ENCODE results near the gene GABRG3. TPM values are rescaled to one million over a fixed set of nuclear protein-coding genes. Genes with fewer than 3 reads are reported as not detected.

GABRG3 gene
- polyA plus RNA-seq, 3 donors = 0.92 to 2.1 (median 1.2) TPM

DNA sequence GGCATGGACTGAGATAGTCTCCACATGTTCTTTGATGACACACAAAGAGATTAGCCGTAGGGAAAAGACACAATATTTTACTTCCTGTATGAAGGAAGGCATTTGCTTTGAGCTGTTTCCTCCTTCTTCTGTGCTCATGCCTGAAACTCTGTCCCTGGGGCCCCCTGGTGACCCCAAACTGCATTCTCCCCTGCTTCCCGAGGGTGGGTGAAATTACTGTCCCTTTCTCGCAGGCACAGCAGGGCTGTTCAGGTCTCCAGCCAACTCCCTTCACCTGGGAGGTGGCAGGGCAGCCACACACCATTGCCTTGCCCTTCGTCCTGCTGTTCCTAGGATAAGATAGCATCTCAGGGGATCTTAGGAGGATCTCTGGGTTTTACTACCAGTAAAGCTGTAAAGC, 79.2 kb downstream of the GABRG3 start:
- DNase-seq (ENCODE audit: extremely low read depth in 1 of 11, low read depth in 9 of 11, low spot score in 4 of 11) = no peak

DNA sequence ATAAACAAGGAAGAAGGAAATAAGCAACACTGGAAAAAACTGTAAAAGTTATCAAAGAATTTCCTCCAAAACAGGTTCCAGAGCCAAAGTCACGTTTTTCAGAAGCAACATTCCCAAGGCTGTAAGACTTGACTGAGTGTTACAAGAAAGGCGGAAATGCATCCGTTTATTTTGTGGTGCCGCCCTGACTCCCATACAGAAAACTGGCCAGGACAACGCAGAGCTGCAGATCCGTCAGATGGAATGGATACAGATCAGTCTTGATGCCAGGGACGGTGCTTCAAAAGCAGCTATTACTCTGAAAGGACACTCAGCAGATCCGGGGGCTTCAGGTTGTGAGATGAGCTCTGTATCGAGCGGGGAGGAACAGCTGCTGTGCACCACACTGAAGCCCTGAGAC, 83.4 kb downstream of the GABRG3 start:
- DNase-seq (ENCODE audit: extremely low read depth in 1 of 11, low read depth in 9 of 11, low spot score in 4 of 11) = no peak

DNA sequence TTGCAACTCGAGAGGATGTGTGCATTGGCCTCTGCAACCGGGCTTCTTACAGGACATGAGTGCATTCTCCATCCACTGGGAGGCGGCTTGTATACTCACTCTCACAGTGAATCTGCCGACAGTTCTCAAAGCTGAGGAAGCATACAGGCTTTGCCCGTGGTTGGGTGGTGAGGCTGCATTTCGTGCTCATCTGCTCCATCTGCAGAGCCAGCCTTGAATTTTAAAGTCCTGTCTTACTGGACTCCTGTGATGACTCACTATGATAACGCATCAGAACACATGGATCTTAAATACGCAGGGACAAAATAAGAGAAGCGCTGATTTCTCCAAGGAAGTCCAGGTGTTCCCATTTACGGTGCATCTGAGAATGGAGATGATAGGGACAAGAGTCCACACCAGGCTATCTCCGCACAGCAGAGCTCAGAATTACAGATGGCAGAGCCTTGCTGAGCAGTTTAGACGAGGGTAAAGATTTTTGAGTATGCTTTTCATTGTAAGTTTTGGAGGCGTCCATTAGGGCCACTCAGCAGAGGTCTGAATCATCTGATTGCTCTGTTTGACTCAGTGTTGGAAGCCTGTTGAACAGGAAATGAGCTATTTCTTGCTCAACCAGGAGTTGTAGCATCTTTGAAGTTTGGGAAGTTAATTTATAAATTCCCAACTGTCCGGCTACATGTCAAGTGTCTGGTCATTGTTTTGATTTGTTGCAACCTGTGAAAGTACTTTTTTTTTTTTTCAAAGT, 87.1 kb downstream of the GABRG3 start:
- DNase-seq (ENCODE audit: extremely low read depth in 1 of 11, low read depth in 9 of 11, low spot score in 4 of 11) = no peak

DNA sequence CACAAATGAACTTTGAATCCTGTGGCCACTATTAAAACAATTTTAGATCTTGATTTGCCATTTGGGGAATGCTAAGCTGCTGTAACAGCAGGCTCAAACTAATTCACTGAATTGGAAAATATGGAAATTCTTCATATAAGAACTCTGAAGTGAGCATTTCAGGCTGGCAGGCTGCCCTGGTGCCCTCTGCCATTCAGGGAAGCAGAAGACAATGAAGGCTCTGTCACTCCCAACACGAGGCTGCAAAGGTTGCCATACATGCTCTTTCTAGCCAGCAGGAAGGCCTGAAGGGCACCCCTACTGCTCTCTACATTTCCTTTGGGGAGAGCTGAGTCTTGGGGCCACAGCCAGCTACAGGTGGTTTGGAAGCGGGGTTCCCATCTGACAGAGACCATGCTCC, 88.0 kb downstream of the GABRG3 start:
- no peak for DNase-seq (ENCODE audit: extremely low read depth in 1 of 11, low read depth in 9 of 11, low spot score in 4 of 11)

DNA sequence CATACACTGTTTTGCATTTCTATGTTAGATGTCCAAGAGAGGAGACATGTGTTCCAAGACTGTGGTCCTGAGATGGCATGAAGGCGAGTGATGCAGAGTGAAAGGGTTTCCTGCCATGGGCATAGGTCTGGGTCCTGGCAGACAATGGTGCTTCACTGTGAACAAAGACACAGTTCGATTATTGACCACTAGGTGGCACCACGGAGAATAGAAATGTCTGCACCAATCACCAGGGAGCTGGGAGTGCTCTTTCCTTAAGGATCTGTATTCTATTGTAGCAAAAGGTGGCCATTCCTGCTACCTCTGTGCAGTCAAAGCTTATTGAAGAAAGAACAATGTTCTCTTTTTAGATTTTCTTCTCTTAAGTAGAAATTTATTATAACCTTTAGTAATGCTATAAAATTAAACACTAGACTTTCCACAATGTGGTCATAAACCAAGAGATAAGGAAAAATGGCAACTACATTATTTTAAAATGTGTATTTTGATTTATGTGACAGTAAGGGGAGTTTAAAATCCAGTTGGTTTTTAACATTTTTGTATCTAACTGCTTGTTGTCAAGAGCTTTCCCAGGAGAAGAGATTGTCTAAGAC, 88.7 kb downstream of the GABRG3 start:
- peak; percentile 20 to 53 (median 42) for DNase-seq (ENCODE audit: extremely low read depth in 1 of 11, low read depth in 9 of 11, low spot score in 4 of 11)

DNA sequence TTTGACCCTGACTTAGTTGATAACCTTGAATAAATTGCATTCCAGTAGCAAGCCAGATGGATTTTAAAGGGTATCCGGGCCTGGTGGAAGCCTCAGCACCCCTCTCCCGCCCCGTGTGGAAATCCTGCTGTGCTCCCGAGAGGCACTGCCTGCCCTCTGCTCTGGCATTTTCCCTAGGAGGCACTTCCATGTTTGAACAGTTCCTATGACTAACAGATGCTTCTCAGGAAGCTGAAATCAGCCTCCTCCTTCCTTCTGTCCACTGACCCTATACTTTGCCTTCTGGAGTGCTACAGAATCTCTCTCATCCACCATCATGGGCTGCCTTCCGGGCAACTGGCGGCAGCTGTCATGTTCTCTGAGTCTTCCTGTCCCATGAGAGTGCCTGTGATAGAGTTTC, 90.8 kb downstream of the GABRG3 start:
- no peak for DNase-seq (ENCODE audit: extremely low read depth in 1 of 11, low read depth in 9 of 11, low spot score in 4 of 11)

DNA sequence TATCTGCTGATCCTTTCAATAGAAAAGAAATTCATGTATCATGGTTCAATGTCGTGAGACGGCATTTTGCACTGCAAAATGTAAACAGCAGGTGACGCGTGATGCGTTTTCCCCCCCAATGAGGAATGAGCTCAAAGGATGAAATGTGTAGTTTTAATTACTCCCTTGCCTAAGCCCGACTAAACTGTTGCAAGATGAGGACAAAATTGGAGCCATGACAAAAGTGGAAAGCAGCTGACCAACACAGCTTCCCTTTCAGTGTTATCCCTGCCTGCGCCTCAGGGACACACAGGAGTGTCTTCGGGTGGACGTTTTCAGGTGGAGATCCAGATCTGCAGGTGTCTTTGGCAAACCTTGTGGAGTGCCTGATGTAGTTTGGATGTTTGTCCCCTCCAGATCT, 92.0 kb downstream of the GABRG3 start:
- DNase-seq (ENCODE audit: extremely low read depth in 1 of 11, low read depth in 9 of 11, low spot score in 4 of 11) = no peak

DNA sequence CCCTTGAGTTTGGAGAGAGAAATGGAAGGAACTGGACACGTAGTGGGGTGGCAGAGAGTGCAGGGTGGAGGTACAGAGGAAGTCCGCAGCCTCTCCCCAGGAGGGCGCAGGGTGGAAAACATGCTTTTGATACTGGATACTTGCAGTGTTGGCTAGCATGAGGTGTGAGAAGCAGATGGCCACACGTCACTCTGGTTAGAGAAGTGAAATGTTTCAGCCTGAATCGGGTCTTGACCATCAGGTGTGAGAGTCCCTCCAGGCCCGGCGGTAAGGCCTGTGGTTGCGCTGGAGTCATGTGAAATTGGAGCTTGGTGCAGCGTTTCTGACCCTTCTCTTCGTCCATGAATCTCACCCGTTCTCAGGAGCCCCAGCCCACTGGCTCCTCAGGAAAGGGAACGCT, 93.1 kb downstream of the GABRG3 start:
- DNase-seq (ENCODE audit: extremely low read depth in 1 of 11, low read depth in 9 of 11, low spot score in 4 of 11) = no peak

DNA sequence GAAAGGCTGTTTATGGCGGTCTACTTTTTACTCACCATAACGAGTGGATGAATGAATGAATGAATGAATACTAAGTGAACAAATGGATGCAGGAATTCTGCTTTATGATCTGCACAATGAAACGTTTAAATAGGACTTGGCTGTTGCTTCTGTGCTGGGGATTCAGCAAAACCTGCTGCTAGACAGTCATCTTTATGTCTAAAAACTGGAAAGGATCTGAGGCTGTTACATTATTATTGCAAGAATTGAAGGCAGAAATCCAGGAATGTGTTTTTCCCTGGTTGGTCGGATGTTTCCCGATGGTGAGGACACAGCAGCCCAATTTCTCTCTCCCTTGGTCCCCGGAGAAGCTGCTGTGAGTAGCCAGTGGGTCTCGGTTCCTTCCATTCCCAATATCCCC, 94.2 kb downstream of the GABRG3 start:
- DNase-seq (ENCODE audit: extremely low read depth in 1 of 11, low read depth in 9 of 11, low spot score in 4 of 11) = no peak

DNA sequence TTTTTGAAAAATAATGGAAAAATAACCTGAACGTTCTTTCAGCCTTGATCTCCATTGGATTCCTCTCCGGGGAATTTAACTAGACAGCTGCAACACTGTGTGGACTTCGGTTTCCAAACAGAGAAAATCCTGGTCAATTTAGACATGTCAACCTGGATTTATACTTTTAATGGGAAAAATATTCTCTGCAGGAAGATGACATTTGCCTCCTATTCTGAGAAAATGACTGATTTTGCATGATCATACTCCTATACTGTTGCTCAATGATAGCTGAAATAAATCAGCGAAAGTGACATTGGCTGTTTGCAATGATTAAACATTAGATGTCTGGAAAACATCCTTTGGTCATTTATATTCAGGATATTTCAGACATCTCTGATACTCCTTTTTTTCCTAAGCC, 94.8 kb downstream of the GABRG3 start:
- DNase-seq (ENCODE audit: extremely low read depth in 1 of 11, low read depth in 9 of 11, low spot score in 4 of 11) = no peak

DNA sequence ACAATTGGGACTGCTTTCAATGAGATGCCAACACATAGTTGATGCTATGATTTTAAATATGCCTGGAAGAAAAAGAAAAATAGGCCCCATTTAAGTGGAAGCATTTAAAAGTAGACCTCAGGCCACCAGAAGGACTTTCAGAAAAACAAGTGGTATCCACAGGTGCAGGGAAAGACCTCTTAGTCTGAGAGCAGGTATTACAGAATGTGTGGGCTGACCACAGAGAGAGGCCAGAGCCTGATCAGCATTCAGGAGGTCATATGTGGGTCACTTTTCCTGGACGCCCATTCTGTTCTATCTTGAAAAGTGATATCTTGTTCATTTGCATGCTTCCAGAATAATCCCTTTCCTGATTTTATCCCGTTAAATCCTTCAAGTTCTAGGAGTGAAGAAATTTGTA, 95.5 kb downstream of the GABRG3 start:
- no peak for DNase-seq (ENCODE audit: extremely low read depth in 1 of 11, low read depth in 9 of 11, low spot score in 4 of 11)

DNA sequence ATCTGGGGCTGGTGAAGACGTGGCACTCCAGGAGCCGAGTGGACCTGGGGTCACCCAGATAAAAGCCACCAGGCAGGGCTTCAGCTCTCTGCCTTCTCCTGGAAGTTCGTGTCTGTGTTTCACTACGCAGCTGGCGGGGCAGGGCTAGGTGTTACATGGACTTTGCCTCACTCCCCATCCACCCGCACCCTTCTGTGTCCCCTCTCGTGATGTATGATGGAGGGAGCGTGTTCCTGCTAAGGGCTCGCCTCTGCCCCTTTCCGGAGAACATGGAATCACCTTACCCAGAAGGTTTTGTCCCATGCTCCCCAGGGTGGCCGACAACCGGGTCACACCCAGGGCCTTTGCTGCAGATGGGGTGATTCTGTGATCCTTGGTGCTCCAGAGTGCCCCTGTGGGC, 96.2 kb downstream of the GABRG3 start:
- DNase-seq (ENCODE audit: extremely low read depth in 1 of 11, low read depth in 9 of 11, low spot score in 4 of 11) = no peak

DNA sequence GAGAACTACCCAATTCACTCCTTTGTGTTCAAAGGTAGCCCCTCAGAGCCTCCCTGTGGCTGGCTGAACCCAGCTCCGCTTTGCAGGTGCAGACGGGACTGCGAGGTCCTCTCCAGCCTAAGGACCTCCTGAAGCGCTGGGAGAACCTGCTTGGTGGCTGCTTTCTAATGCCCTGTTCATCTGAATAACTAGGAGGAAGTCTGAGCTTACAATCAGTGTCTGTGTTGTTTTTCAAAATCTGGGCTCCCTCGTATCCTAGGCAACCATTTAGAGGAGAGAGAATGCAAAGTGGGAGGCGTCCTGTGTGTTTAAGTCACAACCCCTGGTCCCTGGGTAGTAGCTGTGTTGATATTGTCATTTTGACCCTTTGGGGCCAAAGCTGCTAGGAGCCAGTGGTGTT, 99.9 kb downstream of the GABRG3 start:
- DNase-seq (ENCODE audit: extremely low read depth in 1 of 11, low read depth in 9 of 11, low spot score in 4 of 11) = no peak

DNA sequence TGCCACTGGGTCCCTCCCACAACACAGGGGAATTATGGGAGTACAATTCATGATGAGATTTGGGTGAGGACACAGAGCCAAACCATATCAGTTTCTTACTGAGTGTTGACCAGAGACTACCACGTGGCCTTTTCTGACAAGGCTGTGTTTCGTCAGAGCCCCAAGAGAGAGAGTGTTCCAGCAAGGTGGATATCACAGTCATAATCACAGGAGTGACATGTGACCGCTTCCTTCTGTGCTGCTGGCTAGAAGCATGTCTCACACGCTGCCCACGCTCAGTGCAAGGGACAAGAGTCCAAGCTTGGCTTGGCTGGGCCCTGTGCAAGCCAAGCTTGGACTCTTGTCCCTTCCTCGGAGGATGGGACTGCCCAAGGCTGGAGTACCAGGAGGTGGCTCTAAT, 103.2 kb downstream of the GABRG3 start:
- no peak for DNase-seq (ENCODE audit: extremely low read depth in 1 of 11, low read depth in 9 of 11, low spot score in 4 of 11)

DNA sequence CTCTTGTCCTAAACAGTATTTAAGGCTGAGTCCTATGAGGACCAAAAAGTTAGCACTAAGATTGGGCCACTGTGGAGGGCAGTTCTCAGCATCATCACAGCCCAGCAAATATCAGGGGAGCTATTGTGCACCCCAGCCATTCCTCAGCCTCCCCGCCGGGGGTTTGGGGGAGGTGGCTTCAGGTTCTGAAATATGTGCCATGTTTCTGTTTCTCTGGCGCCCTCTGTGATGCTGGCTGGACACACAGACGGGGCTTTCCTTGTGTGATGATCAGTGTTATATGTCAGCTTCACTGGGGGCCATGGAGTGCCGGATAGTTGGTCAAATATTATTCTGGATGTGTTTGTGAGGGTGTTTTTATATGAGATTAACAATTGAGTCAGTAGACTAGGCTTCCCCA, 106.8 kb downstream of the GABRG3 start:
- DNase-seq (ENCODE audit: extremely low read depth in 1 of 11, low read depth in 9 of 11, low spot score in 4 of 11) = no peak

DNA sequence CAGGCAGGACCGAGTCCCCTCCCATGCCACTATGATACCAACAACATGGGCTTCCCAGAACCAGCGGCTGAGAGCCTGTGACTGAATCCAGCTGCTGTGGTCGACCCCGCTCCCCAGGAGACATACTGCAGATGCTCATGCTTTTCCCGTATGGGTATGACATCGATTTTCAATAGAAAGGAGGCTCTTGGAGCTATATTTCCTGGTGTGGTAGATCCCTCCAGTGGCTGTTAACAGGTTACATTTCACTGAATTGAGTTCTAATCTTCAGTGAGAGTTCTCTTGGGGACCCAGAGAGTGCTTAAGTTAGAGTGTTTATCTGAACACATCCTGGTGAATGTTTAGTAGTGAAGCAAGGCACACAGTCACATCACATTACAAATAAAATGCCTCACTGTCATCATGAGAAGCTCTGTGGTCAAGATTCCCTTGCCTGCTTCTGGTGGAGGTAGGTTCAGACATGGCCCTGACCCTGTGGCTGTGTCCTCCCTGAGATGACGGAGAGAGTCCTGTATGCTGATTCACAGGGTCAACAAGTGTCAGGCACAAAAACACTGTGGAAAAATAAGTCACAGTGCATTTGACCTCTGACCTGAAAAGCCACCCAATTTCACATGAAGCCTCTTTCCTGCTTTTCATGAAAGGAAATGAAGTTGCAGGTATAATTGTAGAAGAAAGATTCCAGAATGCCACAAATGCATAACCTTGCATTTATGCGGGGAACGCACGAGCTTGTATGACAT, 110.9 kb downstream of the GABRG3 start:
- no peak for DNase-seq (ENCODE audit: extremely low read depth in 1 of 11, low read depth in 9 of 11, low spot score in 4 of 11)

DNA sequence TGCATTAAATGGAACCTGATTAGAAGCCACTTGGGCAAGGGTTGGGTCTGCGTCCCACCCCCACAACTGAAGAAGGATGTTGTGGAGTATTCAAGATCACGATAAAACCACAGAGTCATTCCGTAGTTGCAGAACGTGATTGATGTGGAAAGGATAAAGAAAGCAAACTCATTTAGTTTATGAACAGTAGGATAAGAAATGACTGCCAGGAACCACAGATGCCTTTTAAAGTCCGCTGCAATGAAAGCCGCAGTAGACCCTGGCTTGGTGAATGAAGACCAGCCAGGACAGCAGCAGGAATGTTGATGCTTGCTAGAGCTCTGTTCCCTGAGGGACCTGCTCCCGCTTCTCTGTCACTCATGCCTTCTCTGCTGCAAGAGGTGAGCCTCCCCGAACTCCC, 111.5 kb downstream of the GABRG3 start:
- no peak for DNase-seq (ENCODE audit: extremely low read depth in 1 of 11, low read depth in 9 of 11, low spot score in 4 of 11)

DNA sequence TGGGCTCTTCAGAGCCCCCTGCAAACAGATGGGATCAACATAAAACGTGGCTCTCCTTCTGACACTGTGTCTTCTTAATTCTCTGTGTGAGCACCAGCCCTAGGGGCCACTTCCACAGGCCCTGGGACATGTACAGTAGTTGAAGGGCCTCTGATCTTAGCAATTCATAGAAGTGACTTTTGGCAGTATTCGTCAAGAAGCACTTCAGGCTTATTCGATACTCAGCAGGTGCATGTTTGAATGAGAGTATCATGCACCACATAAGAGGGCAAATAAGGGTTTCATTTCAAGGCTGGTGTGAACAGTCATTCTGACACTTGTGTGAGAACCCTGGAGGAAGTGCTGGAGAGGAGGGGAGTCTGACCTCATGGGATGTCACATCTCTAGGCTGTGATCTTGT, 113.9 kb downstream of the GABRG3 start:
- DNase-seq (ENCODE audit: extremely low read depth in 1 of 11, low read depth in 9 of 11, low spot score in 4 of 11) = no peak

DNA sequence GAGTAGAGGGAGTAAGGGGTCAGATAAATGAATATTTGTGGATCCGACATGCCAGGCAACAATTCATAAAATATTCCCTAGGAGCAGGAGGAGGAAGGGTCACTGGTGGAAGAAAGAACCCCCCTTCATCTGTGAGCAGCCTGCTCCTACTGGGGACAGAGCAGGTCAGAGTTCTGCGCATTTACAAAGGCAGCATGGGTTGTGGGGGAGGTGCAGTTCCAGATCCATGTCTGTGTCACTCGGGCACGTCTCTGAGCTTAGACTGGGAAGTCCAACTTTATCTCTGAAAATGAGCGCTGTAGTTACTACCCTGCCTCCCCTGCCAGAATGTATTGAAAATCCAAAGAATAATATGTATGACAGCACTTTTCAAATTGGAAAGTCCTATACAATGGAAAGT, 115.2 kb downstream of the GABRG3 start:
- DNase-seq (ENCODE audit: extremely low read depth in 1 of 11, low read depth in 9 of 11, low spot score in 4 of 11) = no peak

DNA sequence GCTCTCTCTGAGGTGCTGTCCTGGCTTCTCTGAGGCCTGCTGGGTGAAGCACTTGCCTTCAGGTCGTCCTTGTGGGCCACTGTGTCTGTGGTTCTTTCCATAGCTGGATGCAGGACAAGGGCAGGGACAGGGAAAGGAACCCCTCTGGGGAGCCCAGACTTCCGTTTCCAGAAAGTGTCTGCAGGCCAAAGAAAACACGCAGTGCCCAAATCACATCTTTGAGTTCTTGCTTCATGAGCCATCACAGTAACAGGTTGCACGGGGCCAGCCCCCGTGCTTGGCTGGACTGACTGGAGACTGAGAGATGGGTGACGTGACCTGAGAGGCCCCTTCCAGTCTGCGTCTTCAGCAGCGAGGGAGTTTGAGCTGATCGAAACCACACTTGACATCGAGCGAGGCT, 115.8 kb downstream of the GABRG3 start:
- no peak for DNase-seq (ENCODE audit: extremely low read depth in 1 of 11, low read depth in 9 of 11, low spot score in 4 of 11)

Measured in renal cortex interstitium (tissue), 11 donors.